Renal cortex interstitium (tissue), 11 donors: Measurements from ENCODE around the gene CNPY3. TPM values are rescaled to one million over a fixed set of nuclear protein-coding genes. Genes with fewer than 3 reads are reported as not detected.
"Not testable (repeated sequence)": the region's sequence is repeated elsewhere in the genome, so short reads cannot be mapped to it uniquely, and the experiment has no call there.

ENCODE experiments used
- DNase-seq, 11 donors: peaks; one replicate each; pipeline ENCODE4 v3.0.0-alpha.2; 2013; ENCODE audit warnings: low read depth in 9 of 11, low spot score in 4 of 11; ENCODE audit errors: extremely low read depth in 1 of 11
- polyA plus RNA-seq, 3 donors: library from polyadenylated mRNA; unstranded; fragments of 120-200 nt; gene quantifications; one replicate each; pipeline ENCODE4 v1.2.1, GENCODE V29; 2013; ENCODE audit not compliant: insufficient read length in 3 of 3

CNPY3 gene
- polyA plus RNA-seq, 3 donors, result 53.7 to 66.1 (median 60.7) TPM

DNA sequence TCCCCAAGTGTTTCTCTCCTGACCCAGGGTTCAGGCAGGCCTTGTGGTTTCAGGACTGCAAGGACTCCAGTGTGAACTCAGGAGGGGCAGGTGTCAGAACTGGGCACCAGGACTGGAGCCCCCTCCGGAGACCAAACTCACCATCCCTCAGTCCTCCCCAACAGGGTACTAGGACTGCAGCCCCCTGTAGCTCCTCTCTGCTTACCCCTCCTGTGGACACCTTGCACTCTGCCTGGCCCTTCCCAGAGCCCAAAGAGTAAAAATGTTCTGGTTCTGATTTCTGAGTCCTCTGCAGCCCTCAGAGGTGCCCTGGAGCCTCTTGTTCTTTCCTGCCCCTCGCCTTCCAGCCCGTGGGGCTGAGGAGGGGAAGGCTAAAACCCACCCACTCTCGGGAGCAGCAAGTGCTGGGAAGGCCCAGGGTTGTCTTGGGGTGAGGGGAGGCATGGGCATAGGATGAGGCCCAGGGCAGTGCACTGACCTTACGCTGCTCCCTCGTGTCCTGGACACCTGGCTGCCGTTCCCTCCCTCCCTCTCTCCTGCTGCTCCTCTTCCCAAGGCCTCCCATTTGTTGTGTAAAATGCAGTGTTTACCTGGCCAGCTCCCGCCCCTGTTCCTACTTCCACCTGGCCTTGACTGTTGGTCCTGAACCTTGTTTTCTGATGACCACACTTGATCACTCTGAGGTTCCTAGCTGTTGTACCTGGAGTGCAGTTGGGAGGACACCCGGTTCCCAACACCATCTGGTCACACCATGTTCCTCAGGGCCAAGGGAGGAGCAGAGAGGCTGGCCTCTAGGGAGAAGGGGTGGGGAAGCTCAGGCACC, 9.9 kb downstream of the CNPY3 start:
- no peak for DNase-seq

DNA sequence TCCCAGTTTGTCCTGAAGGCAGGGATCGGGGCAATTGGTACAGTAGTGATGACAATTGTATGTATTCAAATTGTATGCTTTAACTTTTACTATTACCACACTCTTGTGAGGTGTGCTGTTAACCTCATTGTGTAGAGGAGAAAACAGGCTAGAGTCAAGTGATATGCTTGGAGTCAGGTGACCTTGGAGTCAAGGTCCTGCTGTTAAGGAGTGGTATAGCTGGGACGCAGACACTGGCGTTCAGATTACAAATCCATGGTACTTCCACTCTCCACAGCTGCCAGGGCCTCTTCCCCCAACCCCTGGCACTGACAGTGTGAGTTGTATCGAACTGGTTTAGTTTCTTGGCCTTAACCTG, 10.5 kb downstream of the CNPY3 start:
- no peak for DNase-seq

DNA sequence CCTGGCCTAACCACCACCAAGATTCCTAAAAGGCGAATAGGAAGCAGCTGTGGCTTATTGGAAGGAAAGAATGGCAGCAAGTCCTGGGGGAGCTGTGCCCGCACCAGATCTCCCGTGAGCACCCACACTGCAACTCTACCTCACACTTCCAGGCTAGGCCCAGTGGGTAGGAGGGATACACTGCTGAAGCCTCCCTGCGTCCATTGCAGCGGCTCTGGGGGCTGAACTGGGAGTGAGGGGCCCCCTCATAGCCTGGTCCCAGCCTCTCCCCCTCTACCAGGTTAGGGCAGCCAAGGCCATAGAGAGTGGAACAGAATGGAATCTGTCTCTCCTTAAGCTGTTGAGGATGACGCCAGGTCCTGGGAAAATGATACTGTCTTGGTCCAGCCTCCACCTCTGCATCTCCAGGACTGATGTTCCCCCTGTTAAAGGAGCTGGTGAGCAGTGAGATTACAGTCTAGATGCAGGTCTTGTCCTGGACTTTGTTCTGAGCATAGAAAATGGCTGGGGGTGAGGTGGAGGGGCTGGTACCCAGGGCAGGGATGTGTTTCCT, 11.3 kb downstream of the CNPY3 start:
- DNase-seq, result no peak

DNA sequence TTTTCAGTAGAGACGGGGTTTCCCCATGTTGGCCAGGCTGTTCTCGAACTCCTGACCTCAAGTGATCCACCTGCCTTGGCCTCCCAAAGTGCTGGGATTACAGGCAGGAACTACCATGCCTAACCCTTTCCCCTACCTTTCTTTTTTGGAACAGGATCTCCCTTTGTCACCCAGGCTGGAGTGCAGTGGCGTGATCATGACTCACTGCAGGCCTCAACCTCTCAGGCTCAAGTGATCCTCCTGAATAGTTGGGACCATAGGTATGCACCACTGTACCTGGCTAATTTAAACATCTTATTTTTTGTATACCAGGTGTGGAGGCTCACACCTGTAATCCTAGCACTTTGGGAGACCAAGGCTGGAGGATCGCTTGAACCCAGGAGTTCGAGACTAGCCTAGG, 12.1 kb downstream of the CNPY3 start:
- DNase-seq, result not testable (repeated sequence)

DNA sequence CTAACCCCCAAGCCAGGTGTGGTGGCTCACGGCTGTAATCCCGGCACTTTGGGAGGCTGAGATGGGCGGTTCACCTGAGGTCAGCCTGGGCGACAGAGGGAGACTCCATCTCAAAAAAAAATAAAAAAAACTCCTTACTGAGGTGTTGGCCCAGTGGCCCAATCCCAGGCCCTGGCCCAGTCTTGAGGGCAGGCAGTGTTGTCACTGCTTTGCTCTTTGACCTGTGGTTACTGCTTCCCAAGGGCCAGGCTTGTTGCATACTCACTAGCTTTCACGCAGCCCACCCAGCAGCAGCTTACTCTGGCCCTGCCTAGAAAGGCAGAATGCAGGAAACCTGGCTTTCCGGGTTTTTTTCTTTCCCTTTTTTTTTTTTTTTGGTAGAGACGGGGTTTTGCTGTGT, 13.2 kb downstream of the CNPY3 start:
- no peak for DNase-seq

DNA sequence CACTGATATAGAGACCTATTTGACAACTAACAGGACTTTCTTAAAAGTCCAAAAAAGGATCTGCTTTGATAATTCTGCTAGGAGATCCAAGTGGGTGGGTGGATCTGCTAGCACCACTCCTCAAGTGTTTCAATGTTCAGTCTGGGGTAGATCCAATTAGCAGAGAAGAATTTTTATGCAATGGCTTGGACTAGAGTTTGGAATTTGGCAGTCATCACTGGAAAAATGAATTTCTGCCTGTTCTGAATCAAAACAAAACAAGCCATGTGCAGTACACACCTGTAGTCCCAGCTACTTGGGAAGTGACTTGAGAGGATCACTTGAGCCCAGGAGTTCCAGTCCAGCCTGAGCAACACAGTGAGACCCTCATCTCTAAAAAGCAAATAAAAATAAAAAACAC, 18.7 kb downstream of the CNPY3 start:
- no peak for DNase-seq

GRCh38 chr6:42952389-42952788, 23.1 kb downstream of the CNPY3 start:
- no peak for DNase-seq

- not testable (repeated sequence) for DNase-seq
These were observed 25.1 kb downstream of the CNPY3 start for GRCh38 chr6:42954405-42954804.

- DNase-seq, result no peak
These were observed 28.8 kb downstream of the CNPY3 start for GRCh38 chr6:42958125-42958524.

GRCh38 chr6:42959917-42960242, 30.6 kb downstream of the CNPY3 start:
- DNase-seq, result no peak

- DNase-seq, result peak in 4 of 11 donors; percentile 18 to 48 (median 48)
These were observed 31.2 kb downstream of the CNPY3 start, which contains the start of gene GNMT for GRCh38 chr6:42960243-42961019. TSS of gene GNMT (plus strand) at chr6:42960754. CDS start at chr6:42960768, 14 bp downstream.

DNA sequence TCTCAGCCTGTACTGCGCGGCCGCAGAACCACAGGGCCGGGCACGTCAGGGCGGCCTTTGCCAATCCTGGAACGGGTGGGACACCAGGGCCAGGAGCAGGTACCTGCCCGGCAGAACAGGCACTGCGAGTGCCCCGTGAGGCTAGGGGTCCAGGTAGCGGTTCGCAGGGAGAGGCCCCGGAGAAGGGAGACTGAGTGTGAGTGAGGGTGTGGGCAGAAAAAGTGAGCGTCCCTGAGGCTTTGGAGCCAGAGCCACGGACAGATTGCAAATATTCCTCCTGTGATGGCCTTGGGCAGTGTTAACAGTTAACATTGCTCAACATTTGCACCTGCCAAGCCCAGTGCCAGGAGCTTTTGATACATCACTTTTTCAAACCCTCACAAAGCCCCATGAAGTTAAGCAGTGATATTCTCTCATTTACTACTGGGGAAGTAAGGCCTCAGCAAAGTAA, 31.8 kb downstream of the CNPY3 start:
- DNase-seq, result no peak

- DNase-seq, result no peak
These were observed 32.8 kb downstream of the CNPY3 start for GRCh38 chr6:42962096-42962495.

GRCh38 chr6:42962502-42963178, 33.4 kb downstream of the CNPY3 start:
- DNase-seq, result no peak

DNA sequence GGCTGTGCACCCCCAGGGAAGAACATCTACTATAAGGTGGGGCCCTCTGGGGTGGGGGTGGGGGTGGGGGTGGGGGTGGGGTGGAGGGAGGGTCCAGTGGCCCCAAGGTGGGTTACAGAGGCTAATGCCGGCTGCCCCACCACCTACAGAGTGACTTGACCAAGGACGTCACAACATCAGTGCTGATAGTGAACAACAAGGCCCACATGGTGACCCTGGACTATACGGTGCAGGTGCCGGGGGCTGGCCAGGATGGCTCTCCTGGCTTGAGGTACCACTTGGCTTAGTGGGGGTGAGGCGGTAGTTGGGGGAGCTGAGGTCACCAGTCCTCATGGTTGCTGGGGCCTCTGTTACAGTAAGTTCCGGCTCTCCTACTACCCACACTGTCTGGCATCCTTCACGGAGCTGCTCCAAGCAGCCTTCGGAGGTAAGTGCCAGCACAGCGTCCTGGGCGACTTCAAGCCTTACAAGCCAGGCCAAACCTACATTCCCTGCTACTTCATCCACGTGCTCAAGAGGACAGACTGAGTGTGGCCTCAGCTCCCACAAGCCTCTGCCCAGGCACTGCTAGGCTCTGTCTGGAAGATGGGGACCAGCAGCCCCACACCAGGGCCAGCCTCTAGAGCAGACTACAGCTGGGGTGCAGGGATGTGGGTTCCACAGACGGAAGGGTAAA, 34.0 kb downstream of the CNPY3 start:
- DNase-seq, result no peak

DNA sequence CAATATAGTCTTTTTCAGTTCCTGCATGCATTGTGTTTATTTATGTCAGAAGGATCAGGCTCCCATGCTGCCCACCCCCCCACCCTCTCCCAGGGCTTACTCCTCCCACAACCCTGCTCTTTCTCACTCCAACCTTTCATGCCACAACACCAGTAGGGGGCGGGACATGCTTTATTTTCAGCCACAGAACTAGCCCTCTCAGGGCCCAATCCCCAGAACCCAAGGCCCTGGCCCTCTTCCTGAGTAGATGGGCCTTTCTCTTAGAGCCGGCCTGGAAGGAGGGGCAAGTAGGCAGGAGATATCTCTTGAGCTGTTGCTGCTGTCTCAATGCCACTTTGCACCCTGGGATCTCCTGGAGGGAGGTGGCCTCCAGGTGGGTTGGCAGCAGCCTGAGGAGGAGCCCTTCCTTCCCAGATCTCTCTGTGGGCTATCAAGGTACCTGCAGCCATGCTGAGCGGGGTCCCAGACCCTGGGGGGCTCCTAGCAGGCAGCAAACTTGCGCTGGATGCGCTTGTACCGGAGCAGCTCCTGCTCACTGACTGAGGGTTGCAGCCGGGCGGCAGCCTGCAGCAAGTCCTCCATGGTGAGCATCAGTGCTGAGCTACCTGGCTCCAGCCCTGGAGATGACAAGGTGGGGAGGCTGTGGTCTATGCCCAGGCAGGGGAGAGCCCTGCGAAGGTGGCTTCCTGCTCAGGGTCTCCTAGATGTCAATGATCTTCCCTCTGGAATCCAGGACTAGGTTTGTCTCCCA, 34.8 kb downstream of the CNPY3 start:
- DNase-seq, result peak in 1 of 11 donors; percentile 12

- no peak for DNase-seq
These were observed 37.3 kb downstream of the CNPY3 start for GRCh38 chr6:42966571-42966970.

GRCh38 chr6:42967228-42967627, 37.9 kb downstream of the CNPY3 start:
- no peak for DNase-seq
